Neural crest cell (in vitro differentiated cells): ENCODE measurements around the gene SMCP. TPM values are rescaled to one million over a fixed set of nuclear protein-coding genes. Genes with fewer than 3 reads are reported as not detected.

Experiments
- DNase-seq: peaks from one replicate; pipeline ENCODE4 v3.0.0; 2021; ENCODE audit warnings: low read depth, mixed read lengths, low spot score
- H3K27ac Mint-ChIP-seq: one replicate; pipeline ENCODE4 v1.8.0; 2021; ENCODE audit warnings: mild to moderate bottlenecking, mixed read lengths; ENCODE audit not compliant: unreplicated experiment
- H3K27me3 Mint-ChIP-seq: 2 replicates; pipeline ENCODE4 v1.8.0; 2021; ENCODE audit warnings: low read depth, mild to moderate bottlenecking, mixed read lengths
- H3K36me3 Mint-ChIP-seq: 2 replicates; pipeline ENCODE4 v1.8.0; 2021; ENCODE audit warnings: low read depth, mild to moderate bottlenecking, mixed read lengths
- H3K4me1 Mint-ChIP-seq: 2 replicates; pipeline ENCODE4 v1.8.0; 2021; ENCODE audit warnings: mixed read lengths
- H3K4me3 Mint-ChIP-seq: one replicate; pipeline ENCODE4 v1.8.0; 2021; ENCODE audit warnings: mild to moderate bottlenecking, mixed read lengths
- H3K9me3 Mint-ChIP-seq: 2 replicates; pipeline ENCODE4 v1.8.0; 2021; ENCODE audit warnings: mixed read lengths
- CTCF ChIP-seq: fragments of 200-600 bp; sonication (generic); conservative IDR thresholded peaks from 2 replicates; pipeline ENCODE4 v1.5.0; 2021; ENCODE audit warnings: antibody characterized with exemption, mild to moderate bottlenecking
- total RNA-seq: library from RNA; stranded (reverse); gene quantifications from 2 replicates; pipeline ENCODE4 v1.2.1, GENCODE V29; 2021

Gene SMCP
- total RNA-seq, 1 donor from 2014 or later: not detected

- no peak overlapping the region for H3K27ac Mint-ChIP-seq
- DNase-seq: no peak
- no peaks in the 10 kb centered on the region for H3K36me3 Mint-ChIP-seq
- TF ChIP-seq CTCF: no peak
- peaks cover 6% of the 10 kb centered on the region for H3K9me3 Mint-ChIP-seq
- H3K4me3 Mint-ChIP-seq: no peak overlapping the region
- H3K27me3 Mint-ChIP-seq: no peaks in the 10 kb centered on the region
- H3K4me1 Mint-ChIP-seq: no peaks in the 10 kb centered on the region
Observed at GRCh38 chr1:152899883-152900282, 21.8 kb downstream of the SMCP start.

GRCh38 chr1:152901631-152902030, 23.5 kb downstream of the SMCP start:
- no peak for DNase-seq
- no peak overlapping the region for H3K4me3 Mint-ChIP-seq
- H3K9me3 Mint-ChIP-seq: peaks cover 12% of the 10 kb centered on the region
- H3K27ac Mint-ChIP-seq: no peak overlapping the region
- peaks cover 2% of the 10 kb centered on the region for H3K27me3 Mint-ChIP-seq
- TF ChIP-seq CTCF: no peak
- no peaks in the 10 kb centered on the region for H3K36me3 Mint-ChIP-seq
- H3K4me1 Mint-ChIP-seq: no peaks in the 10 kb centered on the region

GRCh38 chr1:152902636-152903035, 24.5 kb downstream of the SMCP start:
- Mint-ChIP-seq H3K4me3 (no peak overlapping the region), H3K4me1 (no peaks in the 10 kb centered on the region), H3K27me3 (peaks cover 2% of the 10 kb centered on the region), H3K36me3 (no peaks in the 10 kb centered on the region), H3K9me3 (peaks cover 9% of the 10 kb centered on the region), H3K27ac (no peak overlapping the region)
- TF ChIP-seq CTCF: no peak
- DNase-seq: no peak

- no peak for TF ChIP-seq CTCF
- Mint-ChIP-seq H3K9me3 (peaks cover 11% of the 10 kb centered on the region), H3K27ac (no peak overlapping the region), H3K4me3 (no peak overlapping the region), H3K27me3 (peaks cover 2% of the 10 kb centered on the region), H3K4me1 (no peaks in the 10 kb centered on the region), H3K36me3 (no peaks in the 10 kb centered on the region)
- DNase-seq: no peak
Observed at GRCh38 chr1:152904688-152905440, 26.7 kb downstream of the SMCP start.

GRCh38 chr1:152906023-152906565, 28.0 kb downstream of the SMCP start:
- H3K4me3 Mint-ChIP-seq: no peak overlapping the region
- H3K9me3 Mint-ChIP-seq: peaks cover 12% of the 10 kb centered on the region
- no peak for TF ChIP-seq CTCF
- no peak for DNase-seq
- peaks cover 2% of the 10 kb centered on the region for H3K27me3 Mint-ChIP-seq
- H3K27ac Mint-ChIP-seq: no peak overlapping the region
- no peaks in the 10 kb centered on the region for H3K36me3 Mint-ChIP-seq
- no peaks in the 10 kb centered on the region for H3K4me1 Mint-ChIP-seq
